Neural crest cell (in vitro differentiated cells): ENCODE data around the gene RPL19. TPM values are rescaled to one million over a fixed set of nuclear protein-coding genes. Genes with fewer than 3 reads are reported as not detected.

Source experiments
- DNase-seq: peaks from one replicate; pipeline ENCODE4 v3.0.0; 2021; ENCODE audit warnings: low read depth, mixed read lengths, low spot score
- H3K27ac Mint-ChIP-seq: one replicate; pipeline ENCODE4 v1.8.0; 2021; ENCODE audit warnings: mild to moderate bottlenecking, mixed read lengths; ENCODE audit not compliant: unreplicated experiment
- H3K27me3 Mint-ChIP-seq: 2 replicates; pipeline ENCODE4 v1.8.0; 2021; ENCODE audit warnings: low read depth, mild to moderate bottlenecking, mixed read lengths
- H3K36me3 Mint-ChIP-seq: 2 replicates; pipeline ENCODE4 v1.8.0; 2021; ENCODE audit warnings: low read depth, mild to moderate bottlenecking, mixed read lengths
- H3K4me1 Mint-ChIP-seq: 2 replicates; pipeline ENCODE4 v1.8.0; 2021; ENCODE audit warnings: mixed read lengths
- H3K4me3 Mint-ChIP-seq: one replicate; pipeline ENCODE4 v1.8.0; 2021; ENCODE audit warnings: mild to moderate bottlenecking, mixed read lengths
- H3K9me3 Mint-ChIP-seq: 2 replicates; pipeline ENCODE4 v1.8.0; 2021; ENCODE audit warnings: mixed read lengths
- CTCF ChIP-seq: fragments of 200-600 bp; sonication (generic); conservative IDR thresholded peaks from 2 replicates; pipeline ENCODE4 v1.5.0; 2021; ENCODE audit warnings: antibody characterized with exemption, mild to moderate bottlenecking
- total RNA-seq: library from RNA; stranded (reverse); gene quantifications from 2 replicates; pipeline ENCODE4 v1.2.1, GENCODE V29; 2021

The RPL19 gene
- total RNA-seq, 1 donor from 2014 or later, result 1,874 TPM

GRCh38 chr17:39178536-39178935 lies 21.5 kb upstream of the RPL19 start:
- Mint-ChIP-seq H3K9me3 (no peaks in the 10 kb centered on the region), H3K36me3 (peaks cover 21% of the 10 kb centered on the region), H3K4me3 (no peak overlapping the region), H3K27me3 (no peaks in the 10 kb centered on the region), H3K4me1 (peaks cover 1% of the 10 kb centered on the region), H3K27ac (no peak overlapping the region)
- DNase-seq, result no peak
- no peak for TF ChIP-seq CTCF

GRCh38 chr17:39181303-39181702 lies 18.8 kb upstream of the RPL19 start:
- no peak for TF ChIP-seq CTCF
- no peak overlapping the region for H3K27ac Mint-ChIP-seq
- no peaks in the 10 kb centered on the region for H3K9me3 Mint-ChIP-seq
- peaks cover 19% of the 10 kb centered on the region for H3K36me3 Mint-ChIP-seq
- no peaks in the 10 kb centered on the region for H3K4me1 Mint-ChIP-seq
- no peak for DNase-seq
- H3K4me3 Mint-ChIP-seq, result no peak overlapping the region
- H3K27me3 Mint-ChIP-seq, result no peaks in the 10 kb centered on the region

GRCh38 chr17:39183045-39183444 lies 17.0 kb upstream of the RPL19 start:
- no peaks in the 10 kb centered on the region for H3K9me3 Mint-ChIP-seq
- DNase-seq, result no peak
- H3K4me1 Mint-ChIP-seq, result no peaks in the 10 kb centered on the region
- peaks cover 10% of the 10 kb centered on the region for H3K36me3 Mint-ChIP-seq
- H3K4me3 Mint-ChIP-seq, result no peak overlapping the region
- no peaks in the 10 kb centered on the region for H3K27me3 Mint-ChIP-seq
- no peak for TF ChIP-seq CTCF
- no peak overlapping the region for H3K27ac Mint-ChIP-seq

- H3K27me3 Mint-ChIP-seq, result no peaks in the 10 kb centered on the region
- H3K36me3 Mint-ChIP-seq, result peaks cover 7% of the 10 kb centered on the region
- no peaks in the 10 kb centered on the region for H3K9me3 Mint-ChIP-seq
- H3K27ac Mint-ChIP-seq, result no peak overlapping the region
- no peaks in the 10 kb centered on the region for H3K4me1 Mint-ChIP-seq
- no peak for DNase-seq
- TF ChIP-seq CTCF, result no peak
- H3K4me3 Mint-ChIP-seq, result no peak overlapping the region
Observed at GRCh38 chr17:39183720-39184119, 16.4 kb upstream of the RPL19 start.

- Mint-ChIP-seq H3K4me1 (no peaks in the 10 kb centered on the region), H3K27me3 (no peaks in the 10 kb centered on the region), H3K36me3 (peaks cover 7% of the 10 kb centered on the region), H3K9me3 (no peaks in the 10 kb centered on the region), H3K27ac (no peak overlapping the region), H3K4me3 (no peak overlapping the region)
- DNase-seq, result no peak
- no peak for TF ChIP-seq CTCF
Observed at GRCh38 chr17:39186481-39187002, 13.5 kb upstream of the RPL19 start.
